ENCODE results near the gene HIPK2.

- no peak for TF ChIP-seq CTCF (IDR thresholded peaks at IDR 0.05; ENCODE audit: extremely low read depth in 1 of 2, insufficient read depth in 1 of 2, low read depth in 1 of 2, low read length in 2 of 2)
- TF ChIP-seq POLR2A (IDR thresholded peaks at IDR 0.05; ENCODE audit: low read depth, low read length) = no peak
- TF ChIP-seq EZH2 (IDR thresholded peaks at IDR 0.05; ENCODE audit: borderline replicate concordance, low read depth, low read length, severe bottlenecking) = no peak
- no peak for TF ChIP-seq POLR2AphosphoS5 (IDR thresholded peaks at IDR 0.05; ENCODE audit: insufficient read depth, low read depth, low read length)
- no peak for TF ChIP-seq GATA2 (IDR thresholded peaks at IDR 0.05; ENCODE audit: insufficient read depth, insufficient read length, low read depth, low read length)
- no peak for TF ChIP-seq MAX (IDR thresholded peaks at IDR 0.05; ENCODE audit: insufficient read depth, insufficient read length)
- no peak for TF ChIP-seq JUN (IDR thresholded peaks at IDR 0.05; ENCODE audit: borderline replicate concordance, insufficient read depth, insufficient read length, low read depth)
- no peak for TF ChIP-seq MYC (IDR thresholded peaks at IDR 0.05; ENCODE audit: low read depth, low read length)
- TF ChIP-seq FOS (IDR thresholded peaks at IDR 0.05; ENCODE audit: borderline replicate concordance, insufficient read depth, low read length) = no peak
Measured at GRCh38 chr7:139757968-139758367, 19.8 kb downstream of the HIPK2 start.

All from endothelial cell of umbilical vein (primary cell).